Epithelial cell of proximal tubule (primary cell): ENCODE data around the gene CTSH. TPM values are rescaled to one million over a fixed set of nuclear protein-coding genes. Genes with fewer than 3 reads are reported as not detected.

ENCODE experiments used
- DNase-seq: peaks from one replicate; pipeline ENCODE4 v3.0.0-alpha.2; 2011; ENCODE audit warnings: low read depth
- H3K4me3 ChIP-seq: 2 replicates; pipeline ENCODE4 v1.5.1; 2011; ENCODE audit warnings: low read depth, mild to moderate bottlenecking, low read length
- CTCF ChIP-seq: conservative IDR thresholded peaks from 2 replicates; pipeline ENCODE4 v1.5.1; 2012; ENCODE audit warnings: low read depth, mild to moderate bottlenecking, low read length
- total RNA-seq: library from RNA; depleted of rRNA; stranded (reverse); fragments of >200 nt; gene quantifications from 2 replicates; pipeline ENCODE4 v1.2.3, GENCODE V29; 2015

The CTSH gene
- total RNA-seq, 1 donor from 2014 or later: 68.0 TPM

- DNase-seq: peak; percentile 18
- peak; percentile 49 for TF ChIP-seq CTCF
- no peak overlapping the region for H3K4me3 ChIP-seq
These were observed 6.3 kb upstream of the CTSH start for GRCh38 chr15:78950902-78951840.

- no peak for TF ChIP-seq CTCF
- no peak overlapping the region for H3K4me3 ChIP-seq
- no peak for DNase-seq
These were observed 5.5 kb upstream of the CTSH start for GRCh38 chr15:78950343-78950742.

- H3K4me3 ChIP-seq: no peak overlapping the region
- TF ChIP-seq CTCF: no peak
- no peak for DNase-seq
These were observed 4.6 kb upstream of the CTSH start for GRCh38 chr15:78949461-78949860.

- no peak for DNase-seq
- H3K4me3 ChIP-seq: no peak overlapping the region
- TF ChIP-seq CTCF: no peak
These were observed 2.7 kb upstream of the CTSH start for GRCh38 chr15:78947506-78947905.

GRCh38 chr15:78946493-78946892, 1.6 kb upstream of the CTSH start:
- no peak for TF ChIP-seq CTCF
- H3K4me3 ChIP-seq: no peak overlapping the region
- DNase-seq: no peak

- peak overlapping the region; percentile 81 for H3K4me3 ChIP-seq
- no peak for DNase-seq
- TF ChIP-seq CTCF: no peak
These were observed 632 bp downstream of the CTSH start for GRCh38 chr15:78944202-78944625.

- TF ChIP-seq CTCF: no peak
- H3K4me3 ChIP-seq: peak overlapping the region; percentile 81
- DNase-seq: no peak
These were observed 1.2 kb downstream of the CTSH start for GRCh38 chr15:78943692-78944091.
